Epithelial cell of proximal tubule (primary cell): Measurements from ENCODE around the gene HMOX2. TPM values are rescaled to one million over a fixed set of nuclear protein-coding genes. Genes with fewer than 3 reads are reported as not detected.
A peak's percentile ranks its signal among the peaks of the same experiment; 100 is the strongest.

Source experiments
- DNase-seq: peaks from one replicate; pipeline ENCODE4 v3.0.0-alpha.2; 2011; ENCODE audit warnings: low read depth
- H3K4me3 ChIP-seq: 2 replicates; pipeline ENCODE4 v1.5.1; 2011; ENCODE audit warnings: low read depth, mild to moderate bottlenecking, low read length
- CTCF ChIP-seq: conservative IDR thresholded peaks from 2 replicates; pipeline ENCODE4 v1.5.1; 2012; ENCODE audit warnings: low read depth, mild to moderate bottlenecking, low read length
- total RNA-seq: library from RNA; depleted of rRNA; stranded (reverse); fragments of >200 nt; gene quantifications from 2 replicates; pipeline ENCODE4 v1.2.3, GENCODE V29; 2015

The HMOX2 gene
- total RNA-seq, 1 donor from 2014 or later: 75.9 TPM

GRCh38 chr16:4474192-4474961 is 1.8 kb upstream of the HMOX2 start, which contains the start of gene NMRAL1:
TSS of gene NMRAL1 (minus strand) at chr16:4474625. CDS start at chr16:4474132, 493 bp downstream.
- H3K4me3 ChIP-seq: peak within 1 kb of the TSS; percentile 88
- no peak for TF ChIP-seq CTCF
- DNase-seq: no peak

DNA sequence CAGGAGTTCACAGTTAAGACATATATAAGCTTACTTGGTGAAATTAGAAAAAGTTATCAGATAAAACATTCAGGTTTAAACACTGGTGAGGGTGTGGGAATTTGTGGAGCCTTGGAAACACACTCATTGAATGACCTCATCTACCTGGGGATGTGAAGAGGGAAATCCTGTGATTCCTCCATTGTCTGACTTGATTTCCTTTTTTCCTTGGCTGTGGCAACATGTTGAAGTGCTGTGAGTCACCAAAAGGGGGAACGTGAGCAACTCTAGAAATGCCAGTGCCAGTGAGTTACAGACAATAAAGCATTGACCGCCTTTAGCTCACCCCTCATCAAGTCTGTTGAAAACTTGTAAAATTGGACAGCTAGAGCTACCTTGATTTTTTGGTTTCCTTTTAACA is 1.8 kb downstream of the HMOX2 start:
- DNase-seq: peak; percentile 68
- peak overlapping the region; percentile 99 for H3K4me3 ChIP-seq
- TF ChIP-seq CTCF: peak; percentile 39

DNA sequence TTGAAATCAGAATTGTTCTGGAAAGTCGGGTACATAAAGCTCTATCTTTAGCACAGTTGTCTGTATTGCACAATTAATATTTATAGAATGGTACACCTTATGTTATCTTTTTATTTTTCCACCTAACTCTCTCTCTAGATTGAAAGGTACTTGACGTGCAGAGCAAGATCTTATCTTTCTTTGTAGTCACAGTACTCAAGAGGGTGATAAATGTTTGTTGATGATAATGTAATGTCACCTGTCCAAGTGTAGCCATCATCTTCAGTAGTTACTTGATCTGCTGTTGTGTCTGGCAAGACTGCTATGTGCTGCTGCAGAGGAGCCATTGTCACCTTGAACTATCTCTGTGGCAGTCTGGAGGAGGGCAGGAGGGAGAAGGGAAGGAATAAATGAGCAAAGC is 5.3 kb downstream of the HMOX2 start:
- TF ChIP-seq CTCF: no peak
- DNase-seq: no peak

GRCh38 chr16:4481963-4482362 is 5.8 kb downstream of the HMOX2 start:
- DNase-seq: no peak
- no peak for TF ChIP-seq CTCF
- no peak overlapping the region for H3K4me3 ChIP-seq

More for the DNA sequence above, 5.3 kb downstream of the HMOX2 start:
- no peak overlapping the region for H3K4me3 ChIP-seq

DNA sequence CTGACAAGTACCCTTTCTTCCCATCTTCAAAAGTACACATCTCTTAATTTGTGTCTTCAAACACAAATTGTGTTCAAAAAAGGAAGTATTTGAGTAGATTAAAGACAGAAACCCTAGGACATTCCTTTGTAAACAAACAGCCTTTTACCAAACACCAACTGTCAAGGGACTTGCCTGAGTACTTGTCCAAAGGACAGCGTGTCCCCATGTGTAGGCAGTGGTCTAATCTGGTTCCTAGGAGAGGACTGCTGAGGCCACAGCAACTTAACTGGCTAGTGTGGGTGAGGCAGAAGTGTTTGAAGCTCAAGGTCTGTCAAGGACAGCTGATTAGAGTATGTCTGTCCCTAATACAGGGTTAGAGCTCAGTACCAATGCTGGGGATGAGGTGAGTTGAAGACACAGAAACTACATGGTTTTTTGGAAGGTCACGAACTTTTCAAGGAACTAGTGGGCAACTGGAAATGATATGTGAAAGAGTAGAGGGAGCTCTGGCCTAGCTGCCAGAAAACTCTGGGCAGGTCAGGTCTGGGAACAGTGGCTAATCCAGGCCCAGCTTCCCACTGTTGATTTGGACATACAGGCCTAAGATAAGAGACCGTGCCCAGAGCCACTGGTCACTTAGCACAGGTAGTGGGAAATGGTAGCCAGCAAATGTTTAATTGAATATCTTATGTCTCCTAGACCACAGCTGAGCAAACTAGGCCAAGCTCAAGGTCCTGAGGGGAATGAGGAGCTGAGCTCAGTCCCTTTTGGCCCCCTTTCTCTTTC is 10.1 kb downstream of the HMOX2 start:
- H3K4me3 ChIP-seq: no peak overlapping the region
- no peak for TF ChIP-seq CTCF
- no peak for DNase-seq

DNA sequence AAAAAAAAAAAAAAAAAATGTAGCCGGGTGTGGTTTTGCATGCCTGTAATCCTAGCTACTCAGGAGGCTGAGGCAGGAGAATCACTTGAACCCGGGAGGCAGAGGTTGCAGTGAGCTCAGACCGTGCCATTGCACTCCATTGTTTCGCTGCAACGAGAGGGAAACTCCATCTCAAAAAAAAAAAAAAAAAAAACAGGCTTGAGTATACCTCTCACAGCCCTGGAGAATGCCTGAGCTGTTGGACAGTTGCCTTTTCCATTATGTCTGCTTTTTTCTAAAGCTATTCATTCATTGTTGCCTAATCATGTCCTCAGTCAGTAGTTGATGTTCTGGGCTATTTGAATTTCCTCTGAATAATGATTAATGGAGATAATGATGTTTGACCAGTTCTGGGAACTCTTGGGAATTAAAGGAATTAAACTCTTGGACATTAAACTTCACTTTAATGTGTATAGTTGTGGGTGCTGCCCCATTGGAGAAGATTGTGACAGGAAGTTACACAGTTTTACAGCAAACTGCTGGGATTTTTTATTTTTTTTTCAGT is 11.8 kb downstream of the HMOX2 start:
- no peak overlapping the region for H3K4me3 ChIP-seq
- no peak for TF ChIP-seq CTCF

More for the DNA sequence above, 11.8 kb downstream of the HMOX2 start:
- peak; percentile 95 for DNase-seq
